Gastroesophageal sphincter (tissue), 3 donors: ENCODE data around the gene ERCC6.

Experiments
- CTCF ChIP-seq, 4 experiments: fragments of 200-600 bp in 2 of 4; fragments of 450-650 bp in 2 of 4; sonication (generic) in 1 of 4; IDR thresholded peaks; one replicate each; pipeline ENCODE4 v1.5.1; 2017 to 2019; ENCODE audit warnings: antibody characterized with exemption in 4 of 4, mild to moderate bottlenecking in 2 of 4, moderate library complexity in 2 of 4
- POLR2A ChIP-seq, 2 donors: fragments of 450-650 bp; IDR thresholded peaks; one replicate each; pipeline ENCODE4 v1.6.1; 2017; ENCODE audit warnings: antibody characterized with exemption in 2 of 2, mild to moderate bottlenecking in 2 of 2, moderate library complexity in 1 of 2

GRCh38 chr10:49571388-49571787, 32.5 kb upstream of the ERCC6 start:
- TF ChIP-seq CTCF (IDR thresholded peaks at IDR 0.05) (no peak), POLR2A (IDR thresholded peaks at IDR 0.05) (no peak)
